ENCODE measurements around the gene PXMP4.
A peak's percentile ranks its signal among the peaks of the same experiment; 100 is the strongest.

PXMP4 gene

GRCh38 chr20:33685328-33686099 is 34.6 kb downstream of the PXMP4 start:
- H3K27me3 Mint-ChIP-seq = no peaks in the 10 kb centered on the region
- H3K4me3 Mint-ChIP-seq = peak overlapping the region; percentile 89
- H3K36me3 Mint-ChIP-seq = no peaks in the 10 kb centered on the region
- H3K9me3 Mint-ChIP-seq (ENCODE audit: low read depth) = no peaks in the 10 kb centered on the region
- peaks cover 54% of the 10 kb centered on the region for H3K4me1 Mint-ChIP-seq (ENCODE audit: low read depth)
- H3K27ac Mint-ChIP-seq = peak overlapping the region; percentile 87

GRCh38 chr20:33684533-33685327 is 35.4 kb downstream of the PXMP4 start:
- Mint-ChIP-seq H3K4me3 (peak overlapping the region; percentile 89), H3K27me3 (no peaks in the 10 kb centered on the region), H3K4me1 (ENCODE audit: low read depth) (peaks cover 50% of the 10 kb centered on the region), H3K9me3 (ENCODE audit: low read depth) (no peaks in the 10 kb centered on the region), H3K27ac (peak overlapping the region; percentile 34), H3K36me3 (no peaks in the 10 kb centered on the region)

GRCh38 chr20:33681728-33682353 is 38.3 kb downstream of the PXMP4 start:
- Mint-ChIP-seq H3K27ac (no peak overlapping the region), H3K9me3 (ENCODE audit: low read depth) (no peaks in the 10 kb centered on the region), H3K27me3 (no peaks in the 10 kb centered on the region), H3K4me1 (ENCODE audit: low read depth) (peaks cover 40% of the 10 kb centered on the region), H3K4me3 (no peak overlapping the region), H3K36me3 (no peaks in the 10 kb centered on the region)

GRCh38 chr20:33681288-33681687 is 38.8 kb downstream of the PXMP4 start:
- Mint-ChIP-seq H3K4me3 (no peak overlapping the region), H3K27ac (no peak overlapping the region), H3K9me3 (ENCODE audit: low read depth) (no peaks in the 10 kb centered on the region), H3K36me3 (no peaks in the 10 kb centered on the region), H3K27me3 (no peaks in the 10 kb centered on the region), H3K4me1 (ENCODE audit: low read depth) (peaks cover 37% of the 10 kb centered on the region)

GRCh38 chr20:33680686-33681085 is 39.4 kb downstream of the PXMP4 start:
- Mint-ChIP-seq H3K9me3 (ENCODE audit: low read depth) (no peaks in the 10 kb centered on the region), H3K27me3 (no peaks in the 10 kb centered on the region), H3K27ac (no peak overlapping the region), H3K36me3 (no peaks in the 10 kb centered on the region), H3K4me1 (ENCODE audit: low read depth) (peaks cover 37% of the 10 kb centered on the region), H3K4me3 (peak overlapping the region; percentile 35)

- no peak overlapping the region for H3K4me3 Mint-ChIP-seq
- H3K36me3 Mint-ChIP-seq = no peaks in the 10 kb centered on the region
- H3K4me1 Mint-ChIP-seq (ENCODE audit: low read depth) = peaks cover 34% of the 10 kb centered on the region
- H3K27me3 Mint-ChIP-seq = no peaks in the 10 kb centered on the region
- H3K9me3 Mint-ChIP-seq (ENCODE audit: low read depth) = no peaks in the 10 kb centered on the region
- H3K27ac Mint-ChIP-seq = no peak overlapping the region
Measured at GRCh38 chr20:33679758-33680485, 40.2 kb downstream of the PXMP4 start.

- peaks cover 38% of the 10 kb centered on the region for H3K4me1 Mint-ChIP-seq (ENCODE audit: low read depth)
- H3K27me3 Mint-ChIP-seq = no peaks in the 10 kb centered on the region
- H3K27ac Mint-ChIP-seq = no peak overlapping the region
- H3K4me3 Mint-ChIP-seq = no peak overlapping the region
- no peaks in the 10 kb centered on the region for H3K9me3 Mint-ChIP-seq (ENCODE audit: low read depth)
- H3K36me3 Mint-ChIP-seq = no peaks in the 10 kb centered on the region
Measured at GRCh38 chr20:33677991-33678702, 42.0 kb downstream of the PXMP4 start.

- H3K4me3 Mint-ChIP-seq = no peak overlapping the region
- no peaks in the 10 kb centered on the region for H3K36me3 Mint-ChIP-seq
- no peak overlapping the region for H3K27ac Mint-ChIP-seq
- no peaks in the 10 kb centered on the region for H3K27me3 Mint-ChIP-seq
- H3K9me3 Mint-ChIP-seq (ENCODE audit: low read depth) = no peaks in the 10 kb centered on the region
- peaks cover 42% of the 10 kb centered on the region for H3K4me1 Mint-ChIP-seq (ENCODE audit: low read depth)
Measured at GRCh38 chr20:33676652-33677645, 43.2 kb downstream of the PXMP4 start.

GRCh38 chr20:33676121-33676520 is 44.0 kb downstream of the PXMP4 start:
- H3K4me3 Mint-ChIP-seq = no peak overlapping the region
- H3K4me1 Mint-ChIP-seq (ENCODE audit: low read depth) = peaks cover 39% of the 10 kb centered on the region
- H3K27me3 Mint-ChIP-seq = no peaks in the 10 kb centered on the region
- H3K36me3 Mint-ChIP-seq = no peaks in the 10 kb centered on the region
- H3K9me3 Mint-ChIP-seq (ENCODE audit: low read depth) = no peaks in the 10 kb centered on the region
- no peak overlapping the region for H3K27ac Mint-ChIP-seq

- Mint-ChIP-seq H3K36me3 (no peaks in the 10 kb centered on the region), H3K9me3 (ENCODE audit: low read depth) (no peaks in the 10 kb centered on the region), H3K4me1 (ENCODE audit: low read depth) (peaks cover 35% of the 10 kb centered on the region), H3K27ac (peak overlapping the region; percentile 54), H3K4me3 (peak overlapping the region; percentile 81), H3K27me3 (no peaks in the 10 kb centered on the region)
Measured at GRCh38 chr20:33675136-33675959, 44.8 kb downstream of the PXMP4 start.

GRCh38 chr20:33674294-33675135 is 45.6 kb downstream of the PXMP4 start, which contains the start of gene NECAB3:
TSS of gene NECAB3 (minus strand) at chr20:33674428. CDS start at chr20:33674352, 76 bp downstream.
- no peaks in the 10 kb centered on the region for H3K9me3 Mint-ChIP-seq (ENCODE audit: low read depth)
- H3K27ac Mint-ChIP-seq = peak within 1 kb of the TSS; percentile 58
- H3K4me3 Mint-ChIP-seq = peak within 1 kb of the TSS; percentile 86
- H3K36me3 Mint-ChIP-seq = no peaks in the 10 kb centered on the region
- peaks cover 32% of the 10 kb centered on the region for H3K4me1 Mint-ChIP-seq (ENCODE audit: low read depth)
- H3K27me3 Mint-ChIP-seq = no peaks in the 10 kb centered on the region
